ENCODE measurements around the gene GRB7. TPM values are rescaled to one million over a fixed set of nuclear protein-coding genes. Genes with fewer than 3 reads are reported as not detected.

Gene GRB7
- total and polyA plus RNA-seq, 10 of the 15 experiments (the other 5 are each of a cell fraction or from before 2014, with no cell fraction given) = 0.05 to 0.34 (median 0.19) TPM; not detected in 4

DNA sequence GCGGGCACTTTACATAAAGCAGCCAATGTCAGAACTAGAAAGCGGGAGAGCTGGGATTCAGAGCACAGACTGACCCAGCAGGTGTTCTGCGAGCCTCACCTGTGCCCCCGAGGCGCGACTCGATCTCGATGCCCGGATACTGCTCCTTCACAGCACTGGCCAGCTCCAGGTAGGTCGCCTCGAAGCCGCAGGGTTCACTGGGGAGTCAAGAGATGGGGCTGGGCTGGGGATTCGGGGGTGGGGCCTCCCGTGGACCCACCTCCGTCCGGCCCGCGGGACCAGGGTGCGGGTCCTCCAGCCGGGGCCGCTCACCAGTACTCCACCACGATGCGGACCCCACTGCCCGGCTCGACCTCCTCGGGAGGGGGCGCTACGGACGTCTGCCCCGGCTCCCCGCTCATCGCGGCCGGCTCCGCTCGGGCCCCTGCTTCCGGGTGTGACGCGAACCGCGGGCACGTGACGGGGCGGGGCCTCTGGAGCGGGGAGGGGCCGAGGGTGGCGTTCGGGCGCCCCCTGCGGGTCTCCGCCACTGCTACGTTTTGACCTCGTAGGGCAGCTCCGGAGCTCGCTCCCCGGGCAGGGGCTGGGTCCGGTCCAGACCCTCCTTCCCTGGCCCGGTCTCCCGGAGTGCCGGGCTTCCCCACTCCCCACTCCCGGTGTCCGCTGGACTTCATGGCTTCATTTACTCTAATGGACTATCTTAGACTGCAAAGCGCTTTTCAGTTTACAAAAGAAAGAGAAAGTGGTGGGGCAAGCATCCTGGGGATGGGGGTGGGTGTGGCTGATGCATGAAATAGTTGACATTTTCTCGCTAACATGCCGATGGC, 7.4 kb upstream of the GRB7 start, which contains the start of gene MIEN1 (continued):
- TF ChIP-seq, protein P1, sequence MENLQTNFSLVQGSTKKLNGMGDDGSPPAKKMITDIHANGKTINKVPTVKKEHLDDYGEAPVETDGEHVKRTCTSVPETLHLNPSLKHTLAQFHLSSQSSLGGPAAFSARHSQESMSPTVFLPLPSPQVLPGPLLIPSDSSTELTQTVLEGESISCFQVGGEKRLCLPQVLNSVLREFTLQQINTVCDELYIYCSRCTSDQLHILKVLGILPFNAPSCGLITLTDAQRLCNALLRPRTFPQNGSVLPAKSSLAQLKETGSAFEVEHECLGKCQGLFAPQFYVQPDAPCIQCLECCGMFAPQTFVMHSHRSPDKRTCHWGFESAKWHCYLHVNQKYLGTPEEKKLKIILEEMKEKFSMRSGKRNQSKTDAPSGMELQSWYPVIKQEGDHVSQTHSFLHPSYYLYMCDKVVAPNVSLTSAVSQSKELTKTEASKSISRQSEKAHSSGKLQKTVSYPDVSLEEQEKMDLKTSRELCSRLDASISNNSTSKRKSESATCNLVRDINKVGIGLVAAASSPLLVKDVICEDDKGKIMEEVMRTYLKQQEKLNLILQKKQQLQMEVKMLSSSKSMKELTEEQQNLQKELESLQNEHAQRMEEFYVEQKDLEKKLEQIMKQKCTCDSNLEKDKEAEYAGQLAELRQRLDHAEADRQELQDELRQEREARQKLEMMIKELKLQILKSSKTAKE (IDR thresholded peaks at IDR 0.05; ENCODE audit: low read depth, poor library complexity, severe bottlenecking) = no peak
- TF ChIP-seq MEF2A (IDR thresholded peaks at IDR 0.05; ENCODE audit: insufficient read depth, low read depth, low read length) (no peak), IKZF1 (conservative IDR thresholded peaks at IDR 0.05) (peak; percentile 62), NFIC (IDR thresholded peaks at IDR 0.05; ENCODE audit: low read depth, low read length) (no peak), LARP7 (IDR thresholded peaks at IDR 0.05) (peak; percentile 73), KDM1A (IDR thresholded peaks at IDR 0.05; ENCODE audit: borderline replicate concordance) (no peak), MYB (IDR thresholded peaks at IDR 0.05; ENCODE audit: borderline replicate concordance, low read depth, low read length) (no peak), WRNIP1 (IDR thresholded peaks at IDR 0.05; ENCODE audit: borderline replicate concordance, low read depth, low read length) (no peak), SIN3A (IDR thresholded peaks at IDR 0.05; ENCODE audit: low read depth, low read length) (peak; percentile 56; the same call in 1 of the 2 replicates), PAX8 (IDR thresholded peaks at IDR 0.05) (no peak), IRF4 (IDR thresholded peaks at IDR 0.05; ENCODE audit: low read depth, low read length) (0 out of 2 replicates have a peak, but pooled peaks have one; percentile 5), ZNF217 (IDR thresholded peaks at IDR 0.05) (no peak), CBFB (IDR thresholded peaks at IDR 0.05; ENCODE audit: low read depth) (no peak)
- TF ChIP-seq, protein P2, sequence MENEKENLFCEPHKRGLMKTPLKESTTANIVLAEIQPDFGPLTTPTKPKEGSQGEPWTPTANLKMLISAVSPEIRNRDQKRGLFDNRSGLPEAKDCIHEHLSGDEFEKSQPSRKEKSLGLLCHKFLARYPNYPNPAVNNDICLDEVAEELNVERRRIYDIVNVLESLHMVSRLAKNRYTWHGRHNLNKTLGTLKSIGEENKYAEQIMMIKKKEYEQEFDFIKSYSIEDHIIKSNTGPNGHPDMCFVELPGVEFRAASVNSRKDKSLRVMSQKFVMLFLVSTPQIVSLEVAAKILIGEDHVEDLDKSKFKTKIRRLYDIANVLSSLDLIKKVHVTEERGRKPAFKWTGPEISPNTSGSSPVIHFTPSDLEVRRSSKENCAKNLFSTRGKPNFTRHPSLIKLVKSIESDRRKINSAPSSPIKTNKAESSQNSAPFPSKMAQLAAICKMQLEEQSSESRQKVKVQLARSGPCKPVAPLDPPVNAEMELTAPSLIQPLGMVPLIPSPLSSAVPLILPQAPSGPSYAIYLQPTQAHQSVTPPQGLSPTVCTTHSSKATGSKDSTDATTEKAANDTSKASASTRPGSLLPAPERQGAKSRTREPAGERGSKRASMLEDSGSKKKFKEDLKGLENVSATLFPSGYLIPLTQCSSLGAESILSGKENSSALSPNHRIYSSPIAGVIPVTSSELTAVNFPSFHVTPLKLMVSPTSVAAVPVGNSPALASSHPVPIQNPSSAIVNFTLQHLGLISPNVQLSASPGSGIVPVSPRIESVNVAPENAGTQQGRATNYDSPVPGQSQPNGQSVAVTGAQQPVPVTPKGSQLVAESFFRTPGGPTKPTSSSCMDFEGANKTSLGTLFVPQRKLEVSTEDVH (IDR thresholded peaks at IDR 0.05; ENCODE audit: low read depth, partially characterized antibody) = no peak
- TF ChIP-seq, protein P3, sequence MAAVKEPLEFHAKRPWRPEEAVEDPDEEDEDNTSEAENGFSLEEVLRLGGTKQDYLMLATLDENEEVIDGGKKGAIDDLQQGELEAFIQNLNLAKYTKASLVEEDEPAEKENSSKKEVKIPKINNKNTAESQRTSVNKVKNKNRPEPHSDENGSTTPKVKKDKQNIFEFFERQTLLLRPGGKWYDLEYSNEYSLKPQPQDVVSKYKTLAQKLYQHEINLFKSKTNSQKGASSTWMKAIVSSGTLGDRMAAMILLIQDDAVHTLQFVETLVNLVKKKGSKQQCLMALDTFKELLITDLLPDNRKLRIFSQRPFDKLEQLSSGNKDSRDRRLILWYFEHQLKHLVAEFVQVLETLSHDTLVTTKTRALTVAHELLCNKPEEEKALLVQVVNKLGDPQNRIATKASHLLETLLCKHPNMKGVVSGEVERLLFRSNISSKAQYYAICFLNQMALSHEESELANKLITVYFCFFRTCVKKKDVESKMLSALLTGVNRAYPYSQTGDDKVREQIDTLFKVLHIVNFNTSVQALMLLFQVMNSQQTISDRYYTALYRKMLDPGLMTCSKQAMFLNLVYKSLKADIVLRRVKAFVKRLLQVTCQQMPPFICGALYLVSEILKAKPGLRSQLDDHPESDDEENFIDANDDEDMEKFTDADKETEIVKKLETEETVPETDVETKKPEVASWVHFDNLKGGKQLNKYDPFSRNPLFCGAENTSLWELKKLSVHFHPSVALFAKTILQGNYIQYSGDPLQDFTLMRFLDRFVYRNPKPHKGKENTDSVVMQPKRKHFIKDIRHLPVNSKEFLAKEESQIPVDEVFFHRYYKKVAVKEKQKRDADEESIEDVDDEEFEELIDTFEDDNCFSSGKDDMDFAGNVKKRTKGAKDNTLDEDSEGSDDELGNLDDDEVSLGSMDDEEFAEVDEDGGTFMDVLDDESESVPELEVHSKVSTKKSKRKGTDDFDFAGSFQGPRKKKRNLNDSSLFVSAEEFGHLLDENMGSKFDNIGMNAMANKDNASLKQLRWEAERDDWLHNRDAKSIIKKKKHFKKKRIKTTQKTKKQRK (IDR thresholded peaks at IDR 0.05; ENCODE audit: low read depth, low read length) = no peak
- TF ChIP-seq, protein P4, sequence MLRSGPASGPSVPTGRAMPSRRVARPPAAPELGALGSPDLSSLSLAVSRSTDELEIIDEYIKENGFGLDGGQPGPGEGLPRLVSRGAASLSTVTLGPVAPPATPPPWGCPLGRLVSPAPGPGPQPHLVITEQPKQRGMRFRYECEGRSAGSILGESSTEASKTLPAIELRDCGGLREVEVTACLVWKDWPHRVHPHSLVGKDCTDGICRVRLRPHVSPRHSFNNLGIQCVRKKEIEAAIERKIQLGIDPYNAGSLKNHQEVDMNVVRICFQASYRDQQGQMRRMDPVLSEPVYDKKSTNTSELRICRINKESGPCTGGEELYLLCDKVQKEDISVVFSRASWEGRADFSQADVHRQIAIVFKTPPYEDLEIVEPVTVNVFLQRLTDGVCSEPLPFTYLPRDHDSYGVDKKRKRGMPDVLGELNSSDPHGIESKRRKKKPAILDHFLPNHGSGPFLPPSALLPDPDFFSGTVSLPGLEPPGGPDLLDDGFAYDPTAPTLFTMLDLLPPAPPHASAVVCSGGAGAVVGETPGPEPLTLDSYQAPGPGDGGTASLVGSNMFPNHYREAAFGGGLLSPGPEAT (IDR thresholded peaks at IDR 0.05; ENCODE audit: low read depth) = no peak; the same call in 1 of the 2 replicates
- TF ChIP-seq, protein P5, sequence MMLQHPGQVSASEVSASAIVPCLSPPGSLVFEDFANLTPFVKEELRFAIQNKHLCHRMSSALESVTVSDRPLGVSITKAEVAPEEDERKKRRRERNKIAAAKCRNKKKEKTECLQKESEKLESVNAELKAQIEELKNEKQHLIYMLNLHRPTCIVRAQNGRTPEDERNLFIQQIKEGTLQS (IDR thresholded peaks at IDR 0.05; ENCODE audit: borderline replicate concordance, extremely low read depth, low read depth, low read length) = peak; percentile 95
